PC-3 (cell line): ENCODE data around the gene AUTS2. TPM values are rescaled to one million over a fixed set of nuclear protein-coding genes. Genes with fewer than 3 reads are reported as not detected.

Experiments
- ATAC-seq: fragments of 200-7000 bp; cut with Tn5 transposase; 2 replicates; pipeline ENCODE4 v1.9.1; 2020; ENCODE audit warnings: mild to moderate bottlenecking, moderate library complexity
- BruUV-seq: library from RNA; stranded (reverse); fragments of 400-500 nt; replicated peaks from 2 replicates; lab custom pipeline; 2021; lab: Mats Ljungman, UMichigan
- CTCF ChIA-PET: fragments of 300-600 bp; sonication (Branson Sonifier 250); formaldehyde crosslinking; loops from one replicate; lab custom pipeline; 2022; ENCODE audit warnings: antibody characterized with exemption; lab: Charles Lee
- POLR2A ChIA-PET: fragments of 300-600 bp; sonication (Branson Sonifier 250); formaldehyde crosslinking; loops from one replicate; lab custom pipeline; 2022; ENCODE audit warnings: antibody characterized with exemption; ENCODE audit not compliant: unreplicated experiment; lab: Charles Lee
- DNase-seq: peaks from one replicate; pipeline ENCODE4 v3.0.0-alpha.2; 2015
- H2AFZ ChIP-seq: fragments of 300-600 bp; sonication (generic); 2 replicates; pipeline ENCODE4 v1.6.0; 2016; ENCODE audit warnings: antibody characterized with exemption, low read length
- H3F3A ChIP-seq: fragments of 300-600 bp; sonication (generic); one replicate; pipeline ENCODE4 v1.6.0; 2017; ENCODE audit warnings: antibody characterized with exemption, low read length, control low read depth, mild to moderate bottlenecking; ENCODE audit not compliant: unreplicated experiment
- H3K27ac ChIP-seq: fragments of 300-600 bp; sonication (generic); 2 replicates; pipeline ENCODE4 v1.5.1; 2016; ENCODE audit warnings: mild to moderate bottlenecking, low read length
- H3K27me3 ChIP-seq: fragments of 300-600 bp; sonication (generic); 2 replicates; pipeline ENCODE4 v1.6.1; 2016; ENCODE audit warnings: low read length, mixed read lengths
- H3K36me3 ChIP-seq: fragments of 300-600 bp; sonication (generic); 2 replicates; pipeline ENCODE4 v1.6.1; 2016; ENCODE audit warnings: low read depth, mixed run types, low read length, mixed read lengths
- H3K4me1 ChIP-seq: fragments of 300-600 bp; sonication (generic); 2 replicates; pipeline ENCODE4 v1.5.1; 2016; ENCODE audit warnings: low read length; ENCODE audit not compliant: insufficient read depth
- H3K4me2 ChIP-seq: fragments of 300-600 bp; sonication (generic); 2 replicates; pipeline ENCODE4 v1.6.0; 2016; ENCODE audit warnings: low read length
- H3K4me3 ChIP-seq: fragments of 300-600 bp; sonication (generic); 2 replicates; pipeline ENCODE4 v1.5.1; 2016; ENCODE audit warnings: mild to moderate bottlenecking, low read length, mixed read lengths
- H3K79me2 ChIP-seq: fragments of 300-600 bp; sonication (generic); 2 replicates; pipeline ENCODE4 v1.6.1; 2017; ENCODE audit warnings: low read length, mixed read lengths
- H3K9ac ChIP-seq: fragments of 300-600 bp; sonication (generic); 2 replicates; pipeline ENCODE4 v1.6.0; 2016; ENCODE audit warnings: mild to moderate bottlenecking, low read length
- H3K9me2 ChIP-seq: fragments of 300-600 bp; sonication (generic); replicated peaks from 2 replicates; pipeline ENCODE4 v1.6.1; 2016; ENCODE audit warnings: mixed run types, low read length, mixed read lengths
- H3K9me3 ChIP-seq: fragments of 300-600 bp; sonication (generic); 2 replicates; pipeline ENCODE4 v1.6.1; 2016; ENCODE audit warnings: low read length, mixed read lengths
- H4K20me1 ChIP-seq: fragments of 300-600 bp; sonication (generic); 2 replicates; pipeline ENCODE4 v1.6.1; 2016; ENCODE audit warnings: low read length, mixed read lengths
- EZH2 ChIP-seq: fragments of 300-600 bp; sonication (generic); IDR thresholded peaks from one replicate; pipeline ENCODE4 v1.6.1; 2017; ENCODE audit warnings: antibody characterized with exemption, mild to moderate bottlenecking, low read length; ENCODE audit not compliant: unreplicated experiment
- EZH2phosphoT487 ChIP-seq: fragments of 300-600 bp; sonication (generic); IDR thresholded peaks from 2 replicates; pipeline ENCODE4 v1.6.1; 2018; ENCODE audit warnings: mild to moderate bottlenecking, antibody characterized with exemption, low read length, borderline replicate concordance
- intact Hi-C: fragments of 100-400 bp; cut with micrococcal nuclease; formaldehyde crosslinking; loops from 2 replicates; pipeline ENCODE4 v1.9.0; 2023
- total RNA-seq: library from RNA; depleted of rRNA; stranded (reverse); fragments of >200 nt; gene quantifications from 2 replicates; pipeline ENCODE4 v1.2.3, GENCODE V29; 2014
- TF ChIP-seq, protein P1 (sequence below): fragments of 300-600 bp; sonication (generic); conservative IDR thresholded peaks from 2 replicates; pipeline ENCODE4 v1.5.1; 2017; ENCODE audit warnings: antibody characterized with exemption, low read depth, mild to moderate bottlenecking, low read length

Gene AUTS2
- total RNA-seq, 1 experiment from 2014 or later: not detected

DNA sequence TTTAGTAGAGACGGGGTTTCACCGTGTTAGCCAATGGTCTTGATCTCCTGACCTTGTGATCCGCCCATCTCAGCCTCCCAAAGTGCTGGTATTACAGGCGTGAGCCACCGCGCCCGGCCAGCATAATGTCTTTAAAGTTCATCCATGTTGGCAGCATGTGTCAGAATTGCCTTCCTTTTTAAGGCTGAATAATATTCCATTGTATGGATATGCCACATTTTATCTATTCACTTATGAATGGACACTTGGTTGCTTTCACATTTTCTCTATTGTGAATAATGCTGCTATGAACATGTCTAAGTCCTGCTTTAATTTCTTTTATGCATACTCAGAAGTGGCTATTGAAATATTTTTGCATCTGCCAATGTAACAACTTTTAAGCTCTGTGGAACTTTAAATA is 779.7 kb downstream of the AUTS2 start:
- ChIA-PET CTCF (no interaction called here), POLR2A (no interaction called here)
- no peak for DNase-seq
- Histone ChIP-seq H3K9ac (no peak overlapping the region), H3K79me2 (no peaks in the 10 kb centered on the region), H3K9me2 (no peaks in the 10 kb centered on the region), H4K20me1 (no peaks in the 10 kb centered on the region), H3K4me2 (no peak overlapping the region), H3K9me3 (no peaks in the 10 kb centered on the region), H2AFZ (no peak overlapping the region), H3K27me3 (no peaks in the 10 kb centered on the region), H3K27ac (no peak overlapping the region), H3F3A (no peaks in the 10 kb centered on the region), H3K4me3 (no peak overlapping the region), H3K4me1 (no peaks in the 10 kb centered on the region), H3K36me3 (no peaks in the 10 kb centered on the region)
- no peak for ATAC-seq
- BruUV-seq: no TSS peak
- intact Hi-C loops: no loop called here
- TF ChIP-seq EZH2phosphoT487: no peak
- TF ChIP-seq EZH2: no peak
- TF ChIP-seq, protein P1, sequence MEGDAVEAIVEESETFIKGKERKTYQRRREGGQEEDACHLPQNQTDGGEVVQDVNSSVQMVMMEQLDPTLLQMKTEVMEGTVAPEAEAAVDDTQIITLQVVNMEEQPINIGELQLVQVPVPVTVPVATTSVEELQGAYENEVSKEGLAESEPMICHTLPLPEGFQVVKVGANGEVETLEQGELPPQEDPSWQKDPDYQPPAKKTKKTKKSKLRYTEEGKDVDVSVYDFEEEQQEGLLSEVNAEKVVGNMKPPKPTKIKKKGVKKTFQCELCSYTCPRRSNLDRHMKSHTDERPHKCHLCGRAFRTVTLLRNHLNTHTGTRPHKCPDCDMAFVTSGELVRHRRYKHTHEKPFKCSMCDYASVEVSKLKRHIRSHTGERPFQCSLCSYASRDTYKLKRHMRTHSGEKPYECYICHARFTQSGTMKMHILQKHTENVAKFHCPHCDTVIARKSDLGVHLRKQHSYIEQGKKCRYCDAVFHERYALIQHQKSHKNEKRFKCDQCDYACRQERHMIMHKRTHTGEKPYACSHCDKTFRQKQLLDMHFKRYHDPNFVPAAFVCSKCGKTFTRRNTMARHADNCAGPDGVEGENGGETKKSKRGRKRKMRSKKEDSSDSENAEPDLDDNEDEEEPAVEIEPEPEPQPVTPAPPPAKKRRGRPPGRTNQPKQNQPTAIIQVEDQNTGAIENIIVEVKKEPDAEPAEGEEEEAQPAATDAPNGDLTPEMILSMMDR: no peak

- Histone ChIP-seq H3K4me1 (no peaks in the 10 kb centered on the region), H3K36me3 (no peaks in the 10 kb centered on the region), H3K27me3 (no peaks in the 10 kb centered on the region), H3K79me2 (no peaks in the 10 kb centered on the region), H4K20me1 (no peaks in the 10 kb centered on the region), H3K27ac (no peak overlapping the region), H3F3A (no peaks in the 10 kb centered on the region), H3K4me3 (no peak overlapping the region), H3K9me3 (no peaks in the 10 kb centered on the region), H3K9me2 (no peaks in the 10 kb centered on the region), H2AFZ (no peak overlapping the region), H3K9ac (no peak overlapping the region), H3K4me2 (no peak overlapping the region)
- no peak for ATAC-seq
- POLR2A ChIA-PET: interaction anchor here (0.7 kb wide), 1 partner anchor 1322 kb away, joined by 11 read pairs; no protein-coding TSS in a partner anchor
- no TSS peak for BruUV-seq
- no peak for DNase-seq
- CTCF ChIA-PET: no interaction called here
- no peak for TF ChIP-seq EZH2phosphoT487
- TF ChIP-seq EZH2: no peak
- TF ChIP-seq, protein P1: no peak
- intact Hi-C loops: no loop called here
Measured at GRCh38 chr7:70379210-70379609, 780.9 kb downstream of the AUTS2 start.

DNA sequence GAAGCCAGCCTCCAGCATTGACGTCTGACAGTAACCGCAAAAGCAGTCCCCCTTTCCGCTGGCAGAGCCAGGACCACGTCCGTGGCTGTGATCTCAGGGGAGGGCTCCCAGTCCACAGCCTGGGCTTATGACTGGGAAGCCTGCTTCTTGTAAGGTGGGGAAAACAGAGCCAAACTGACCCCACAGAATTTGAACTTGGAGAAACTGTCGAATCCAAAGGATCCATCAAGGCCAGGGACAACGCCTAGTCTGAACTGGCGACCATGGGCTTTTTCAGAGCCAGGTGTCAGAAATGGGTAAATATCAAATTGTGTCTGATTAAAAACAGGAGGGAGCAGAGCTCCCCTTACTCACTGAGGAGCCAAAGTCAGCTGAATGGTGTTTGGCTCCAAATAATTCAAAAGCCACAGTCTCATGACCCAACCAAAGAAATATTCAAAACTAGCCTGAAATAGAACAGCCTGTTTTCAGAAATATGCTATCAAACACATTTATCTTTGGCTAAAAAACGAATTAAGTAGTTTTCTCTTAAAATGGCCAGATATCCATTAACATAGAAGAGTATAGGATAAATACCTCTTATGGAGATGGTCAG is 782.2 kb downstream of the AUTS2 start:
- Histone ChIP-seq H3K9me2 (no peaks in the 10 kb centered on the region), H3K4me3 (no peak overlapping the region), H3K9me3 (no peaks in the 10 kb centered on the region), H3K4me2 (no peak overlapping the region), H3K4me1 (no peaks in the 10 kb centered on the region), H4K20me1 (no peaks in the 10 kb centered on the region), H3K27ac (no peak overlapping the region), H3K9ac (no peak overlapping the region), H3K36me3 (no peaks in the 10 kb centered on the region), H3K27me3 (no peaks in the 10 kb centered on the region), H2AFZ (no peak overlapping the region), H3F3A (no peaks in the 10 kb centered on the region), H3K79me2 (no peaks in the 10 kb centered on the region)
- TF ChIP-seq EZH2: no peak
- TF ChIP-seq EZH2phosphoT487: no peak
- intact Hi-C loops: no loop called here
- no TSS peak for BruUV-seq
- CTCF ChIA-PET: no interaction called here
- POLR2A ChIA-PET: no interaction called here
- no peak for ATAC-seq
- no peak for DNase-seq
